ENCODE results near the gene GTPBP10. TPM values are rescaled to one million over a fixed set of nuclear protein-coding genes. Genes with fewer than 3 reads are reported as not detected.

The GTPBP10 gene
- total and polyA plus RNA-seq, 9 of the 15 experiments (the other 6 are each of a cell fraction or from before 2014, with no cell fraction given) = 34.6 to 89.8 (median 76.4) TPM

DNA sequence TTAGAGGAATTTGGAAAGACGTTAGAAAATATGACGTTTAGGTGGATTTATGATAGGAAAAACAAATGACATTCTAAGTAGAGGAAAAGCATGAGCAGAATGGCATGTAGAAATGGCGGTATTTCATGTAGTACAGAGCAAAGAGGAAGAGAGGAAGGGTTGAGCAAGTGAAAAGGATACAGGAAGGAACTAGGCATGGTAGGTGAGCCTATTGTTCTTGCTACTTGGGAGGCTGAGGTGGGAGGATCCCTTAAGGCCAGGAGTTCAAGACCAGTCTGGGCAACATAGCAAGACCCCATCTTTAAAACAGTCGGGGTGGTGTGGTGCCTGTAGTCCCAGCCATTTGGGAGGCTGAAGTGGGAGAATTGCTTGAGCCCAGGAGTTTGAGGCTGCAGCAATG is 1.2 kb downstream of the GTPBP10 start:
- ATAC-seq (peak; percentile 2), DNase-seq (ENCODE audit: extremely low read depth in 1 of 4, low spot score in 3 of 4) (peak in 1 of 4 experiments; percentile 26), FAIRE-seq (no peak)
- Histone ChIP-seq H3K27me3 (ENCODE audit: control insufficient read depth in 2 of 2, insufficient read depth in 2 of 2, low read length in 2 of 2) (no peaks in the 10 kb centered on the region), H3K4me3 (peak overlapping the region; percentile 77), H3K9me3 (replicated peaks; ENCODE audit: control insufficient read depth, insufficient read depth, low read depth, low read length) (no peaks in the 10 kb centered on the region), H2AFZ (ENCODE audit: low read depth, low read length) (0 out of 2 replicates have a peak overlapping the region, but pooled peaks have one; percentile 5), H4K20me1 (replicated peaks; ENCODE audit: control insufficient read depth, insufficient read depth, low read length) (no peaks in the 10 kb centered on the region), H3K4me1 (replicated peaks in 1 of 2; ENCODE audit: control insufficient read depth in 2 of 2, insufficient read depth in 2 of 2, low read length in 2 of 2) (peaks cover 8 to 14% of the 10 kb centered on the region in 2 experiments; a peak in 3 of 5 replicates), H3K9ac (ENCODE audit: insufficient read depth in 1 of 2, low read depth in 2 of 2, low read length in 2 of 2) (peak overlapping the region; percentile 75 to 95; a peak in 3 of 4 replicates), H3K9me1 (ENCODE audit: control insufficient read depth, insufficient read depth, low read length) (no peaks in the 10 kb centered on the region), H3K79me2 (ENCODE audit: control insufficient read depth, insufficient read depth, low read length) (peaks cover 62% of the 10 kb centered on the region), H3K27ac (ENCODE audit: extremely low read depth, low read depth, low read length) (peak overlapping the region; percentile 95), H3K36me3 (ENCODE audit: control insufficient read depth, insufficient read depth, low read length) (peaks cover 17% of the 10 kb centered on the region; the same call in 2 of the 3 replicates), H3K4me2 (ENCODE audit: insufficient read depth, low read length) (peak overlapping the region; percentile 98)
- BruUV-seq (replicated peaks) = no TSS peak
- intact Hi-C loops (cut with micrococcal nuclease) (loop anchor here (5.0 kb wide), 1 partner anchor 955 kb away; no protein-coding TSS in a partner anchor), in situ Hi-C loops (cut with MboI) (loop anchor here (5.0 kb wide), 1 partner anchor 55 kb away; the partner anchor contains the start of gene CLDN12)
- WGBS (ENCODE audit: insufficient coverage, low coverage, missing lambda C conversion rate) = 12% methylated on average over 4 of the region's 4 CpGs
- CTCF ChIA-PET (ENCODE audit: low intra/inter-chr PET ratio) = no interaction called here
- POLR2A ChIA-PET = interaction anchor here (1.0 to 1.6 kb wide), 2 partner anchors 13 to 23 kb away, joined by 3 read pairs; no protein-coding TSS in a partner anchor
- TF ChIP-seq, protein P1, sequence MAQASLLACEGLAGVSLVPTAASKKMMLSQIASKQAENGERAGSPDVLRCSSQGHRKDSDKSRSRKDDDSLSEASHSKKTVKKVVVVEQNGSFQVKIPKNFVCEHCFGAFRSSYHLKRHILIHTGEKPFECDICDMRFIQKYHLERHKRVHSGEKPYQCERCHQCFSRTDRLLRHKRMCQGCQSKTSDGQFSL (CRISPR knock-in tag; IDR thresholded peaks at IDR 0.05) = no peak
- TF ChIP-seq, protein P1 (tag; IDR thresholded peaks at IDR 0.05) = no peak
- TF ChIP-seq TCF7 (IDR thresholded peaks at IDR 0.05; ENCODE audit: borderline replicate concordance) (no peak), U2AF2 (optimal IDR thresholded peaks at IDR 0.05; ENCODE audit: low read depth, low read length) (no peak), POLR2A (conservative IDR thresholded peaks at IDR 0.05) (0 out of 2 replicates have a peak, but pooled peaks have one; percentile 12), MTF1 (CRISPR knock-in tag; IDR thresholded peaks at IDR 0.05; ENCODE audit: borderline replicate concordance) (no peak), KDM2B (CRISPR knock-in tag; IDR thresholded peaks at IDR 0.05) (no peak), KLF6 (CRISPR knock-in tag; IDR thresholded peaks at IDR 0.05; ENCODE audit: borderline replicate concordance) (no peak), SOX6 (IDR thresholded peaks at IDR 0.05) (0 out of 2 replicates have a peak, but pooled peaks have one; percentile 11), ZEB2 (IDR thresholded peaks at IDR 0.05) (no peak), HMG20B (CRISPR knock-in tag; IDR thresholded peaks at IDR 0.05) (no peak), PPARD (CRISPR knock-in tag; IDR thresholded peaks at IDR 0.05) (no peak), RBBP5 (IDR thresholded peaks at IDR 0.05; ENCODE audit: borderline replicate concordance, insufficient read depth, low read length, poor library complexity, severe bottlenecking) (no peak), KAT8 (IDR thresholded peaks at IDR 0.05; ENCODE audit: low read depth) (no peak), POLR2AphosphoS5 (IDR thresholded peaks at IDR 0.05; ENCODE audit: control insufficient read depth, insufficient read depth, low read depth, low read length) (no peak)
- TF ChIP-seq, protein P2, sequence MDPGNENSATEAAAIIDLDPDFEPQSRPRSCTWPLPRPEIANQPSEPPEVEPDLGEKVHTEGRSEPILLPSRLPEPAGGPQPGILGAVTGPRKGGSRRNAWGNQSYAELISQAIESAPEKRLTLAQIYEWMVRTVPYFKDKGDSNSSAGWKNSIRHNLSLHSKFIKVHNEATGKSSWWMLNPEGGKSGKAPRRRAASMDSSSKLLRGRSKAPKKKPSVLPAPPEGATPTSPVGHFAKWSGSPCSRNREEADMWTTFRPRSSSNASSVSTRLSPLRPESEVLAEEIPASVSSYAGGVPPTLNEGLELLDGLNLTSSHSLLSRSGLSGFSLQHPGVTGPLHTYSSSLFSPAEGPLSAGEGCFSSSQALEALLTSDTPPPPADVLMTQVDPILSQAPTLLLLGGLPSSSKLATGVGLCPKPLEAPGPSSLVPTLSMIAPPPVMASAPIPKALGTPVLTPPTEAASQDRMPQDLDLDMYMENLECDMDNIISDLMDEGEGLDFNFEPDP (CRISPR knock-in tag; IDR thresholded peaks at IDR 0.05) = no peak
- TF ChIP-seq, protein P3, sequence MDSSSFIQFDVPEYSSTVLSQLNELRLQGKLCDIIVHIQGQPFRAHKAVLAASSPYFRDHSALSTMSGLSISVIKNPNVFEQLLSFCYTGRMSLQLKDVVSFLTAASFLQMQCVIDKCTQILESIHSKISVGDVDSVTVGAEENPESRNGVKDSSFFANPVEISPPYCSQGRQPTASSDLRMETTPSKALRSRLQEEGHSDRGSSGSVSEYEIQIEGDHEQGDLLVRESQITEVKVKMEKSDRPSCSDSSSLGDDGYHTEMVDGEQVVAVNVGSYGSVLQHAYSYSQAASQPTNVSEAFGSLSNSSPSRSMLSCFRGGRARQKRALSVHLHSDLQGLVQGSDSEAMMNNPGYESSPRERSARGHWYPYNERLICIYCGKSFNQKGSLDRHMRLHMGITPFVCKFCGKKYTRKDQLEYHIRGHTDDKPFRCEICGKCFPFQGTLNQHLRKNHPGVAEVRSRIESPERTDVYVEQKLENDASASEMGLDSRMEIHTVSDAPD (CRISPR knock-in tag; IDR thresholded peaks at IDR 0.05) = no peak
- TF ChIP-seq, protein P4, sequence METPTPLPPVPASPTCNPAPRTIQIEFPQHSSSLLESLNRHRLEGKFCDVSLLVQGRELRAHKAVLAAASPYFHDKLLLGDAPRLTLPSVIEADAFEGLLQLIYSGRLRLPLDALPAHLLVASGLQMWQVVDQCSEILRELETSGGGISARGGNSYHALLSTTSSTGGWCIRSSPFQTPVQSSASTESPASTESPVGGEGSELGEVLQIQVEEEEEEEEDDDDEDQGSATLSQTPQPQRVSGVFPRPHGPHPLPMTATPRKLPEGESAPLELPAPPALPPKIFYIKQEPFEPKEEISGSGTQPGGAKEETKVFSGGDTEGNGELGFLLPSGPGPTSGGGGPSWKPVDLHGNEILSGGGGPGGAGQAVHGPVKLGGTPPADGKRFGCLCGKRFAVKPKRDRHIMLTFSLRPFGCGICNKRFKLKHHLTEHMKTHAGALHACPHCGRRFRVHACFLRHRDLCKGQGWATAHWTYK (CRISPR knock-in tag; IDR thresholded peaks at IDR 0.05) = no peak
